ENCODE results near the gene ZC3H6.

ZC3H6 gene

GRCh38 chr2:112275311-112275886 lies at the start of gene ZC3H6:
ZC3H6 (plus strand) TSS chr2:112275597; CDS start chr2:112275995, 398 bp downstream.
- peak; percentile 97 for DNase-seq (ENCODE audit: low read depth in 2 of 2)

- DNase-seq (ENCODE audit: low read depth in 2 of 2) = no peak
These were observed 46.0 kb upstream of the ZC3H6 start for GRCh38 chr2:112229348-112229747.

- no peak for DNase-seq (ENCODE audit: low read depth in 2 of 2)
These were observed 45.0 kb upstream of the ZC3H6 start for GRCh38 chr2:112230371-112230770.

- no peak for DNase-seq (ENCODE audit: low read depth in 2 of 2)
These were observed 35.5 kb upstream of the ZC3H6 start for GRCh38 chr2:112239862-112240261.

- no peak for DNase-seq (ENCODE audit: low read depth in 2 of 2)
These were observed 33.0 kb upstream of the ZC3H6 start for GRCh38 chr2:112242384-112242783.

GRCh38 chr2:112243233-112243632 lies 32.2 kb upstream of the ZC3H6 start:
- DNase-seq (ENCODE audit: low read depth in 2 of 2) = no peak

GRCh38 chr2:112244854-112245253 lies 30.5 kb upstream of the ZC3H6 start:
- DNase-seq (ENCODE audit: low read depth in 2 of 2) = no peak

GRCh38 chr2:112251271-112251670 lies 24.1 kb upstream of the ZC3H6 start:
- no peak for DNase-seq (ENCODE audit: low read depth in 2 of 2)

GRCh38 chr2:112253261-112253815 lies 22.1 kb upstream of the ZC3H6 start:
- DNase-seq (ENCODE audit: low read depth in 2 of 2) = no peak

GRCh38 chr2:112254466-112255240 lies 20.7 kb upstream of the ZC3H6 start, which contains the start of gene ZC3H8:
ZC3H8 (minus strand) TSS chr2:112255042; CDS start chr2:112254981, 61 bp downstream.
- DNase-seq (ENCODE audit: low read depth in 2 of 2) = peak; percentile 63 to 64

- DNase-seq (ENCODE audit: low read depth in 2 of 2) = no peak
These were observed 19.5 kb upstream of the ZC3H6 start for GRCh38 chr2:112255875-112256274.

- DNase-seq (ENCODE audit: low read depth in 2 of 2) = no peak
These were observed 18.7 kb upstream of the ZC3H6 start for GRCh38 chr2:112256654-112257053.

GRCh38 chr2:112257575-112257974 lies 17.8 kb upstream of the ZC3H6 start:
- DNase-seq (ENCODE audit: low read depth in 2 of 2) = no peak

GRCh38 chr2:112259509-112260294 lies 15.7 kb upstream of the ZC3H6 start:
- DNase-seq (ENCODE audit: low read depth in 2 of 2) = peak in 1 of 2 experiments; percentile 51

GRCh38 chr2:112260295-112260625 lies 15.1 kb upstream of the ZC3H6 start:
- DNase-seq (ENCODE audit: low read depth in 2 of 2) = no peak

GRCh38 chr2:112262876-112263275 lies 12.5 kb upstream of the ZC3H6 start:
- DNase-seq (ENCODE audit: low read depth in 2 of 2) = no peak

GRCh38 chr2:112268547-112268946 lies 6.8 kb upstream of the ZC3H6 start:
- DNase-seq (ENCODE audit: low read depth in 2 of 2) = no peak

- DNase-seq (ENCODE audit: low read depth in 2 of 2) = no peak
These were observed 2.7 kb upstream of the ZC3H6 start for GRCh38 chr2:112272669-112273068.

- DNase-seq (ENCODE audit: low read depth in 2 of 2) = no peak
These were observed 2.0 kb upstream of the ZC3H6 start for GRCh38 chr2:112273349-112273748.

GRCh38 chr2:112275887-112276773 lies 733 bp downstream of the ZC3H6 start:
- peak; percentile 61 to 64 for DNase-seq (ENCODE audit: low read depth in 2 of 2)

- no peak for DNase-seq (ENCODE audit: low read depth in 2 of 2)
These were observed 1.6 kb downstream of the ZC3H6 start for GRCh38 chr2:112276954-112277353.
